Right ventricle myocardium superior (tissue), 1 donor: ENCODE results near the gene CCDC89. TPM values are rescaled to one million over a fixed set of nuclear protein-coding genes. Genes with fewer than 3 reads are reported as not detected.
"Not testable (repeated sequence)": the region's sequence is repeated elsewhere in the genome, so short reads cannot be mapped to it uniquely, and the experiment has no call there.

Experiments
- ATAC-seq: fragments of 200-7000 bp; cut with Tn5 transposase; one replicate; pipeline ENCODE4 v1.9.1; 2020; ENCODE audit warnings: mild to moderate bottlenecking; ENCODE audit not compliant: poor library complexity
- DNase-seq: peaks from one replicate; pipeline ENCODE4 v3.0.0-alpha.2; 2020
- intact Hi-C: fragments of 100-400 bp; cut with DNase I; formaldehyde crosslinking; loops from one replicate; pipeline ENCODE4 v1.11.2; 2022
- total RNA-seq: library from RNA; stranded (reverse); fragmentation: NEBNext Ultra II Directional; extraction: Animal tissue kit (Norgen Biotek cat#: 25700); gene quantifications from one replicate; pipeline ENCODE4 v1.2.1, GENCODE V29; 2021
- donor health status: DM: no; HTN: yes; CAD: no; lungs with severe emphysema.

The CCDC89 gene
- total RNA-seq, 1 donor from 2014 or later = 0.97 TPM

DNA sequence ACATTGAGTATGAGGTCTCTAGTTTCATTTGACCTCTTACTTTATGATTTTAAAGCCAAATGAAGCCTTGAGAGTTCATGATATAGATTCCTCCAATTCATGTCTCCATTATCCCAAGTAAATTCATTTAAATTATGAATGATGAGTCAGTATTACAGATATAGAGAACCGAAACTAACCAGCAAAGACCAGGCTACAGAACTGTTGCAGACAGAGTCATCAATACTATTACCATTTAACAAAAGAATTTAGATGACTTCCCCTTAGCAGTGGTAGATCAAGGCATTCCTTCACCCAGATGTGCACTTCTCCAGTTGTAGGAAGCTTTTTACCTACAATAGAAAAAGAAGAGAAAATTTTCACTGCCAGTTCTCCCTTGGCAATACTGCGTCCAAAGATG is 11.8 kb upstream of the CCDC89 start:
- no peak for DNase-seq
- intact Hi-C loops = loop anchor here (10.0 kb wide), 1 partner anchor 117 kb away; the partner anchor contains the start of gene SYTL2
- ATAC-seq = no peak

DNA sequence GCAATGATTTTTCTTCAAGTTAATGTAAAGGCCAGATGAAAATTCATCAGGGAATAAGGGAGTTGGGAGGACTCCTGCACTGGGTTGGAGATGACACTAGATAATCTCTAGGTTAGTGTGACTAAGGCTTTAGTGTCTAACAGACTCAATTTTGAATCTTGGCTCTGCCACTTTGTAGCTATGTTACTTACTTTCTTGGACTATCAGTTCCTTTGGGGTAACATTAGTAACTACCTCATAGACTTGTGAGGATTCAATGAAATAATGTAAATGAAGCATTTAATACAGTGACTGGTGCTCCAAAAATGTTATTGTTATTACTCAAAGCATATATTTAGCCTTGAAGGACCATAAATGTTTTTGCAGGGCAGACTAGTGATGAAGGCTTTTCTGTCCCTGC is 9.6 kb upstream of the CCDC89 start:
- intact Hi-C loops = loop anchor here (10.0 kb wide), 1 partner anchor 119 kb away; the partner anchor contains the start of gene SYTL2
- no peak for DNase-seq
- ATAC-seq = no peak

GRCh38 chr11:85694385-85694980 is 8.5 kb upstream of the CCDC89 start:
- ATAC-seq = no peak
- intact Hi-C loops = loop anchor here (10.0 kb wide), 1 partner anchor 120 kb away; the partner anchor contains the start of gene SYTL2
- DNase-seq = no peak

DNA sequence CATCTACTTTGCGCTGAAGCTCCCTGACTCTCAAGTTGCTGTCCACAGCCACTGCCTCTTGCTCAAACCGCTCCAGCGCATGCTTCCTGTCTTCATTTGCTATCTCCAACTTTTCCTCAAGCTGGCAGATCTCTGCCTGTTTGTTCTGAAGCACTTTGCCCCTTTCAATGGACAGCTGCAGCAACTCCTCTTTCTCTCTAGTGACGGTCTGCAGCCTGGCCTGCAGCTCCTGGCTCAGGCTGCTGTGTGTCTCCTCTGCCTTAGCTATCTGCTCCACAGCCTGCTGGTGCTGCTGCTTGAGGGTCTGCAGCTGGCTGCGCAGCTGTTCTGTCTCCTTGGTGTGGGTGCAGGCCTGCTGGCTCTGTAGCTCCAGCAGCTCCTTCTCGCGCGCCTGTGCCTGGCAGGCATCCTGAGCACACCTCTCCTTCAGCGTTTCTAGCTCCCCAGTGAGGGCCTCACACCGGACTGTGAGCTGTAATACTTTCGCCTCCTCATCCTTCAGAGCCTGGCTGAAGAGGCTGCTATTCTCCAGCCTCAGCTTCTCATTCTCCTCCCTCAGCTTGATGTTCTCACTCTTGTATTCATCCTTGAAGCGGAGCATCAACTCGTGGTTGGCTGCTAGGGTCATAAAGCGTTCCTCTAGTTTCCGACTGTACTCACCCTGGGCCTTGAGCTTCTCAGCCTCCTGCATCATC is 723 bp downstream of the CCDC89 start:
- DNase-seq (peak; percentile 48), ATAC-seq (no peak)
- intact Hi-C loops = no loop called here

DNA sequence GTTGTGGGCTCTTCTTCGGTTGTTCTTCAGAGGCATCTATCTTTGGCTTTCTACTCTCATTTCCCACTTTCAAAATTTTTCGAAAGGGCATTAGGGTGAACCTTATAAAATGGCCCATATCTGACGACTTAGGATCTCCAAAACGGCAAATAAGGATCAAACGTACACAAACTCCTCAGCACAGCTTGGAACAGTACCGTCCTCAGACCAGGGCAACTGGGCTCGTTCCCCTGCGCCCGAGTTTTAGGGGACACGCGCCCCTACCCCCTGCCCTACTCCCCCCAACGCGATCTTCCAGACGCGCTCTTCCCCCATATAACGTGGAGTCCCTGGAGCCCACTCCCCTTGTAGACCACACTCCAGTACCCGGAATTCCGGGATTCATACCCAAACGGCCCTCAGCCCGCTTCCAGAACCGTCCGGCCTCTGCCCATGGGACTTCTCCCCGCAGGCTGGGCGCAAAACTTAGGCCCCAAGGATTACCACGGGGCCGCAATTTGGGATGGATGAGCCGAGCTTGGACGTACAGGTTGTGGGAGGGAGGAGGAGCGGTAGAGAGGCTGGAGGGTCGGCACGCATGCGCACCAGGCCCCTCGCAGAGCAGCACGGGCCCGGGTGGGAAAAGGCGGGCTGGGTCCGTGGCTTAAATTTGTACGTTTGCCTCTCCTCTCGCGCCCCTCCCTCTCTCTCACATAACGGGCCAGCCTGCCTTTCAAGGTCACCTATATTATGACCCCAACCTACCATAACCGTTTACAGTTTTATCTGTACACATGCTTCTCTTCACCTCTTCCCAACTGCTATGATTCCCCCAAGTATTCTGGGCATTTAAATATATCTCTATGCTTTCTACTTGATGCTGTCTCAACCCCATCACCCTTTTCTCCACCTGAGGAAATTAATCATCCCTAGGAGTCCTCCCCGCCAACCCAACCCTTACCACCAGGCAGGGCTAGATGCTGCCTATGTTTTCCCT is 3.4 kb downstream of the CCDC89 start:
- DNase-seq (peak; percentile 86), ATAC-seq (peak; percentile 83)
- intact Hi-C loops = no loop called here

DNA sequence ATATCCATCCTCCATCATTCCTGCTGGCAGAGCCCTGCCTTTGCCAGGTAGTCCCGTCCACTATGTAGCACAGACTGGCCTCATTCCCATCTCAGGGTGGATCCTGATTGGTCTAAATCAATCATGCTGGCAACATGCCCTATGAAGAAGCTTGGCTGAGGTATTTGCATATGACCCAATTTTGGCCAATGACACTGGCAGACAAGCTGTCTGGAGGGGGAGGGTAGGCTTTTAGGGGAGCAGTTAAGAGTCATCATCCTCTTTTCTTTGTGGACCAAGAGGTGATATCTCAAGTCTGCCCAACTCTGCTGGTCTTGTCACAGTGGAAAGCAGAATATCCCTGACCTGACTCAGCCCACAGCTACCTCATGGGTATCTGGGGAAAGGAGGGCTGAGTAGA is 5.1 kb downstream of the CCDC89 start:
- DNase-seq (no peak), ATAC-seq (no peak)
- intact Hi-C loops = no loop called here

DNA sequence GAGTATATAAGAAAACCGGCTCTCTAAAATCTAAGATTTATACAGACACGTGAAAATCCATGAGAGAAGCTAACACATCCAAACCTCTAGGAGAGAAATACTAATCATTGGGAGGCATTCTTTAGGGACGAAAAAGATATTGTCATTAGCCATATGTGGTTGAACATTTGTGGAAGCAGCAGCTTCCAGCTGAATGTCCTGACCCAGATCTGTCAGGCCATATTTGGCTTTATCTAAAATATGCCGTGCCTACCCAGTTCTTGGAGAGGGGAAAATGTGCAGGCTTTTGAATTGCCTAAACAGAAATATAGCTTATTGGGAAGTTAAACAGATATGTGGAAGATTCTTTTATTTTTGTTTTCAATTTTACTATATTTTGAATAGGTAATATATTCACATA is 6.4 kb downstream of the CCDC89 start:
- ATAC-seq = no peak
- intact Hi-C loops = no loop called here
- DNase-seq = no peak

GRCh38 chr11:85673393-85673792 is 12.6 kb downstream of the CCDC89 start:
- intact Hi-C loops = no loop called here
- DNase-seq (no peak), ATAC-seq (no peak)

DNA sequence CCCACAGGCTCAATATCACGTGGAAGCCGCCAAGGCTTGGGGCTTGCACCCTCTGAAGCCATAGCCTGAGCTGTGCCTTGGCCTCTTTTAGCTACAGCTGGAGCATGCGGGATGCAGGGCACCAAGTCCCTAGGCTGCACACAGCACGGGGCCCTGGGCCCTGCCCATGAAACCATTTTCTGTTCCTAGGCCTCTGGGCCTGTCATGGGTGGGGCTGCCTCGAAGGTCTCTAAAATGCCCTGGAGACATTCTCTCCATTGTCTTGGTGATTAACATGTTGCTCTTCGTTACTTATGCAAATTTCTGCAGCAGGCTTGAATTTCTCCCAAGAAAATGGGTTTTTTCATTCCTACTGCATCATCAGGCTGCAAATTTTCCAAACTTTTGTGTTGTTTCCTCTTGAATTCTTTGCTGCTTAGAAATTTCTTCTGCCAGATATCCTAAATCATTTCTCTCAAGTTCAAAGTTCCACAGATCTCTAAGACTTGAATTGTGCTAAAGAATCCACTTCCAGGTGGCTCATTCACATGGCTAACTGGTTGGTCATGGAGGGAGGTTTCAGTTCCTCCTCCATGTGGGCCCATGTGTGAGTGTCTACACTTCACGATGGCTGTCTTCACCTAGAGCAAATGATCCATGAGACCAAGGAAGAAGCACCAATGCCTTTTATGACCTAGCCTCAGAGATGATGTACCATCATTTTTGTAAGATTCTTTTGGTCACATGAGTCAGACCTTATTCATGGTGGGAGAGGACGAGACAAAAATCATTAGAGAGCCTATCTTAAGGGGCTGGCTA is 13.7 kb downstream of the CCDC89 start:
- intact Hi-C loops = no loop called here
- ATAC-seq (no peak), DNase-seq (no peak)

DNA sequence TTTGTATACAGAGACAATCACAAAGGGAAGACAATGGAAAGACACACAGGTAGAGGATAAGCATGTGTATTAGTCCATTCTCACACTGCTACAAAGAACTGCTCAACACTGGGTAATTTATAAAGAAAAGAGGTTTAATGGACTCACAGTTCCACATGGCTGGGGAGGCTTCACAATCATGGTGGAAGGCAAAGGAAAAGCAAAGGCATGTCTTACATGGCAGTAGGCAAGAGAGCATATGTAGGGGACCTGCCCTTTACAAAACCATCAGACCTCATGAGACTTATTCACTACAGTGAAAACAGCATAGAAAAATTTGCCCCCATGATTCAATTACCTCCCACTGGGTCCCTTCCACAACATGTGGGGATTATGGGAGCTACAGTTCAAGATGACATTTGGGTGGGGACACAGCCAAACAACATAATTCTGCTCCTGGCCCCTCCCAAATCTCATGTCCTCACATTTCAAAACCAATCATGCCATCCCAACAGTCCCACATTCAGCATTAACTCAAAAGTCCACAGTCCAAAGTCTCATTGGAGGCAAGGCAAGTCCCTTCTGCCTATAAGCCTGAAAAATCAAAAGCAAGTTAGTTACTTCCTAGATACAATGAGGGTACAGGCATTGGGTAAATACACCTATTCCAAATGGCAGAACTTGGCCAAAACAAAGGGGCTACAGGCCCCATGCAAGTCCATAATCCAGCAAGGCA is 14.9 kb downstream of the CCDC89 start:
- ATAC-seq, DNase-seq, intact Hi-C loops: not testable (repeated sequence)

- intact Hi-C loops = no loop called here
- DNase-seq (no peak), ATAC-seq (no peak)
Measured at GRCh38 chr11:85668157-85668556, 17.8 kb downstream of the CCDC89 start.

- intact Hi-C loops = no loop called here
- no peak for ATAC-seq
- no peak for DNase-seq
Measured at GRCh38 chr11:85666687-85667086, 19.3 kb downstream of the CCDC89 start.

GRCh38 chr11:85665733-85666132 is 20.3 kb downstream of the CCDC89 start:
- DNase-seq = no peak
- intact Hi-C loops = loop anchor here (2.0 kb wide), 1 partner anchor 37 kb away; the partner anchor contains the start of gene TMEM126B
- ATAC-seq = no peak

GRCh38 chr11:85664615-85665481 is 21.1 kb downstream of the CCDC89 start, which contains the start of gene CREBZF:
TSS of gene CREBZF (minus strand) at chr11:85665129. CDS start at chr11:85664875, 254 bp downstream.
- ATAC-seq (peak; percentile 98), DNase-seq (peak; percentile 95)
- intact Hi-C loops = loop anchor here (2.0 kb wide), 1 partner anchor 36 kb away; the partner anchor contains the start of gene TMEM126B

GRCh38 chr11:85663753-85664614 is 22.0 kb downstream of the CCDC89 start:
- ATAC-seq = peak; percentile 85
- intact Hi-C loops = loop anchor here (2.0 kb wide), 1 partner anchor 35 kb away; the partner anchor contains the start of gene TMEM126B
- DNase-seq = peak; percentile 89
